ENCODE measurements around the gene ZNF529.

DNA sequence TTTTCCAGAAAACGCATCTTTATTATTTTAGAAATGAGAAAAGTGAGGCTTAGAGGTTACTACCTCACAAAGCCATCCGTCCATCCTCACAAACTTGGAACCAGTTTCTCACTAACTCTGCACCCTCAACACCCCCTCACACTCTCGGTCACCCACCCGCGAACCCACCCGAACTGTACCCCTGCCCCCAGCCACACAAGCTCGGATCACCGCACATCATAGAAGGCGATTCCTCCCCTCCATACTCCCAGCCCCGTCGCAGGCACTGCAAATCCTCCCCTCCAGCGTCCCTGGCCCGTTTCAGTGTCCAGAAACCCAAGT lies 45.3 kb downstream of the ZNF529 start:
- TF ChIP-seq POLR2AphosphoS5 (IDR thresholded peaks at IDR 0.05; ENCODE audit: low read depth, low read length) (no peak), POLR2A (IDR thresholded peaks at IDR 0.05; ENCODE audit: low read depth, low read length) (no peak)
